MM.1S (cell line): ENCODE results near the gene SIX1.

Experiments
- EZH2 ChIP-seq: fragments of 300-600 bp; sonication (generic); optimal IDR thresholded peaks from 2 replicates; pipeline ENCODE3; 2017; ENCODE audit warnings: low read depth, mild to moderate bottlenecking, antibody characterized with exemption, low read length, mixed read lengths
- EZH2phosphoT487 ChIP-seq: fragments of 300-600 bp; sonication (generic); IDR thresholded peaks from 2 replicates; pipeline ENCODE4 v1.6.1; 2018; ENCODE audit warnings: antibody characterized with exemption, low read length
- TF ChIP-seq, protein P1 (sequence below): fragments of 300-600 bp; sonication (generic); IDR thresholded peaks from 2 replicates; pipeline ENCODE4 v1.5.1; 2016; ENCODE audit warnings: antibody characterized with exemption, low read length, mixed read lengths

DNA sequence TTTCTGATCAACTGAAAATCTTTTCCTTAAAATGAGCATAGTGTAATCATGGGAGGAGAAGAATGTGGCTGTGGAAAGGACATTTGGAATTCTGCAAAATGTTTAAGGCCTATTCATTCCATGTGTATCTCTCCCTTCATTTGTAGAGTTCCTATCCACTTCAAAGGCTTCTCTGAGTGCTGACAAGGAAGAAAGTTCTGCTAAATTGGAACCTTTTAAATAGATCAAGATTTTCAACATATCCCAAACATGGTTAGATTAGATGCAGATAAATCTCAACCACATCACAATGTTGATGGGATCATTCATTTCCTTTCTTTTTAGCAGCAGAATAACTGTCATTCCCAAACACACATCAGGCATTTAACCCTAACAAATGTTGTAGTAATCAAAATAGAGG lies 28.4 kb upstream of the SIX1 start:
- TF ChIP-seq, protein P1, sequence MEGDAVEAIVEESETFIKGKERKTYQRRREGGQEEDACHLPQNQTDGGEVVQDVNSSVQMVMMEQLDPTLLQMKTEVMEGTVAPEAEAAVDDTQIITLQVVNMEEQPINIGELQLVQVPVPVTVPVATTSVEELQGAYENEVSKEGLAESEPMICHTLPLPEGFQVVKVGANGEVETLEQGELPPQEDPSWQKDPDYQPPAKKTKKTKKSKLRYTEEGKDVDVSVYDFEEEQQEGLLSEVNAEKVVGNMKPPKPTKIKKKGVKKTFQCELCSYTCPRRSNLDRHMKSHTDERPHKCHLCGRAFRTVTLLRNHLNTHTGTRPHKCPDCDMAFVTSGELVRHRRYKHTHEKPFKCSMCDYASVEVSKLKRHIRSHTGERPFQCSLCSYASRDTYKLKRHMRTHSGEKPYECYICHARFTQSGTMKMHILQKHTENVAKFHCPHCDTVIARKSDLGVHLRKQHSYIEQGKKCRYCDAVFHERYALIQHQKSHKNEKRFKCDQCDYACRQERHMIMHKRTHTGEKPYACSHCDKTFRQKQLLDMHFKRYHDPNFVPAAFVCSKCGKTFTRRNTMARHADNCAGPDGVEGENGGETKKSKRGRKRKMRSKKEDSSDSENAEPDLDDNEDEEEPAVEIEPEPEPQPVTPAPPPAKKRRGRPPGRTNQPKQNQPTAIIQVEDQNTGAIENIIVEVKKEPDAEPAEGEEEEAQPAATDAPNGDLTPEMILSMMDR = no peak
- TF ChIP-seq EZH2phosphoT487 (no peak), EZH2 (no peak)
